HepG2 (cell line): Measurements from ENCODE around the gene SLC25A15. TPM values are rescaled to one million over a fixed set of nuclear protein-coding genes. Genes with fewer than 3 reads are reported as not detected.

Source experiments
- ATF7-NPFF ChIP-seq: sonication (generic); formaldehyde crosslinking; IDR thresholded peaks from 2 replicates; pipeline ENCODE4 v1.8.1; 2023; ENCODE audit warnings: mild to moderate bottlenecking, low read depth, missing genetic modification reagents, moderate library complexity
- ETV6 ChIP-seq: sonication (generic); formaldehyde crosslinking; conservative IDR thresholded peaks from 2 replicates; pipeline ENCODE4 v1.4.0; 2020; ENCODE audit warnings: missing genetic modification reagents
- FOXK2 ChIP-seq: fragments of 450-650 bp; IDR thresholded peaks from 2 replicates; pipeline ENCODE4 v1.6.1; 2016
- HDAC1 ChIP-seq: sonication (generic); formaldehyde crosslinking; IDR thresholded peaks from 2 replicates; pipeline ENCODE4 v1.5.1; 2020; ENCODE audit warnings: mild to moderate bottlenecking, missing genetic modification reagents
- HNRNPL ChIP-seq: fragments of 200-400 bp; formaldehyde crosslinking; IDR thresholded peaks from 2 replicates; pipeline ENCODE4 v1.6.1; 2017; ENCODE audit warnings: mild to moderate bottlenecking, low read depth, low read length
- ISL2 ChIP-seq: sonication (generic); formaldehyde crosslinking; IDR thresholded peaks from 2 replicates; pipeline ENCODE4 v1.5.0; 2020; ENCODE audit warnings: missing genetic modification reagents
- KAT8 ChIP-seq: IDR thresholded peaks from 2 replicates; pipeline ENCODE4 v1.6.1; 2016; ENCODE audit warnings: missing genetic modification reagents, missing compliant biosample characterization
- KDM3A ChIP-seq: IDR thresholded peaks from 2 replicates; pipeline ENCODE4 v1.6.1; 2018; ENCODE audit warnings: low read depth, missing compliant biosample characterization
- KDM6A ChIP-seq: IDR thresholded peaks from 2 replicates; pipeline ENCODE4 v1.6.1; 2016; ENCODE audit warnings: low read depth
- NCOR1 ChIP-seq: fragments of 200-600 bp; sonication (generic); IDR thresholded peaks from 2 replicates; pipeline ENCODE4 v1.7.0; 2017; ENCODE audit warnings: antibody characterized with exemption, low read length, borderline replicate concordance
- POGZ ChIP-seq: sonication (generic); formaldehyde crosslinking; IDR thresholded peaks from 2 replicates; pipeline ENCODE4 v1.4.0; 2020; ENCODE audit warnings: mild to moderate bottlenecking, missing genetic modification reagents
- SIX4 ChIP-seq: sonication (generic); formaldehyde crosslinking; IDR thresholded peaks from 2 replicates; pipeline ENCODE4 v1.4.0; 2020; ENCODE audit warnings: missing genetic modification reagents
- TBP ChIP-seq: sonication (generic); formaldehyde crosslinking; IDR thresholded peaks from 2 replicates; pipeline ENCODE4 v1.5.0; 2020; ENCODE audit warnings: missing genetic modification reagents
- THAP11 ChIP-seq: IDR thresholded peaks from 2 replicates; pipeline ENCODE4 v1.6.1; 2016; ENCODE audit warnings: missing biosample characterization, missing genetic modification reagents
- ZBTB42 ChIP-seq: sonication (generic); formaldehyde crosslinking; IDR thresholded peaks from 2 replicates; pipeline ENCODE4 v1.5.0; 2020; ENCODE audit warnings: mild to moderate bottlenecking, missing genetic modification reagents
- ZKSCAN1 ChIP-seq: fragments of 150-350 bp; IDR thresholded peaks from 2 replicates; pipeline ENCODE4 v1.6.1; 2014; ENCODE audit warnings: low read length
- ZNF10 ChIP-seq: sonication (generic); formaldehyde crosslinking; IDR thresholded peaks from 2 replicates; pipeline ENCODE4 v1.4.0; 2020; ENCODE audit warnings: mild to moderate bottlenecking, low read depth, missing genetic modification reagents, borderline replicate concordance
- ZNF326 ChIP-seq: sonication (generic); formaldehyde crosslinking; IDR thresholded peaks from 2 replicates; pipeline ENCODE4 v1.4.0; 2020; ENCODE audit warnings: missing genetic modification reagents, borderline replicate concordance
- ZNF333 ChIP-seq: sonication (generic); formaldehyde crosslinking; IDR thresholded peaks from 2 replicates; pipeline ENCODE4 v1.4.0; 2020; ENCODE audit warnings: mild to moderate bottlenecking, missing genetic modification reagents, borderline replicate concordance
- ZNF335 ChIP-seq: sonication (generic); formaldehyde crosslinking; IDR thresholded peaks from 2 replicates; pipeline ENCODE4 v1.4.0; 2020; ENCODE audit warnings: missing genetic modification reagents
- ZNF564 ChIP-seq: sonication (generic); formaldehyde crosslinking; IDR thresholded peaks from 2 replicates; pipeline ENCODE4 v1.8.1; 2023; ENCODE audit warnings: mild to moderate bottlenecking, missing genetic modification reagents
- ZNF747 ChIP-seq: sonication (generic); formaldehyde crosslinking; IDR thresholded peaks from 2 replicates; pipeline ENCODE4 v1.8.1; 2023; ENCODE audit warnings: missing genetic modification reagents, mild to moderate bottlenecking, borderline replicate concordance
- ZNF83 ChIP-seq: sonication (generic); formaldehyde crosslinking; IDR thresholded peaks from 2 replicates; pipeline ENCODE4 v1.4.0; 2020; ENCODE audit warnings: missing genetic modification reagents, mild to moderate bottlenecking, borderline replicate concordance
- ZSCAN20 ChIP-seq: sonication (generic); formaldehyde crosslinking; IDR thresholded peaks from 2 replicates; pipeline ENCODE4 v1.4.0; 2020; ENCODE audit warnings: missing genetic modification reagents, mild to moderate bottlenecking, borderline replicate concordance
- ZSCAN30 ChIP-seq: sonication (generic); formaldehyde crosslinking; IDR thresholded peaks from 2 replicates; pipeline ENCODE4 v1.5.0; 2020; ENCODE audit warnings: mild to moderate bottlenecking, missing genetic modification reagents
- polyA plus RNA-seq, 8 experiments: library from polyadenylated mRNA; depleted of rRNA in 3 of 8; stranded (reverse) in 7 of 8; unstranded in 1 of 8; fragments of >200 nt; fragmentation: Illumina TruSeq in 4 of 8; extraction: Trizol in 4 of 8; gene quantifications; 2 replicates each; pipeline versions ENCODE4 v1.2.1 to v1.2.3, GENCODE V29; 2011 to 2016; ENCODE audit warnings: low read depth in 4 of 8, missing spikeins in 1 of 8, mixed read lengths in 1 of 8; ENCODE audit not compliant: insufficient read depth in 1 of 8
- total RNA-seq, 5 experiments: library from RNA; depleted of rRNA; stranded (reverse); fragments of >200 nt; fragmentation: Illumina TruSeq; extraction: Trizol; gene quantifications; 2 replicates each; pipeline ENCODE4 v1.2.3, GENCODE V29; 2016; ENCODE audit warnings: low read depth in 1 of 5
- TF ChIP-seq, protein P1 (sequence below): sonication (generic); formaldehyde crosslinking; IDR thresholded peaks from 2 replicates; pipeline ENCODE4 v1.8.0; 2022; ENCODE audit warnings: missing genetic modification reagents, mild to moderate bottlenecking, inconsistent platforms, borderline replicate concordance
- TF ChIP-seq, protein P2 (sequence below): sonication (generic); formaldehyde crosslinking; IDR thresholded peaks from 2 replicates; pipeline ENCODE4 v1.8.0; 2022; ENCODE audit warnings: missing genetic modification reagents, low read depth, mild to moderate bottlenecking, borderline replicate concordance
- TF ChIP-seq, protein P3 (sequence below): fragments of 450-650 bp; IDR thresholded peaks from 2 replicates; pipeline ENCODE4 v1.6.1; 2017
- TF ChIP-seq, protein P4 (sequence below): sonication (generic); formaldehyde crosslinking; IDR thresholded peaks from 2 replicates; pipeline ENCODE4 v1.5.0; 2020; ENCODE audit warnings: missing genetic modification reagents, mild to moderate bottlenecking, borderline replicate concordance

SLC25A15 gene
- total and polyA plus RNA-seq, 2 of the 13 experiments (the other 11 are each of a cell fraction or from before 2014, with no cell fraction given) = 17.3 to 39.1 TPM

DNA sequence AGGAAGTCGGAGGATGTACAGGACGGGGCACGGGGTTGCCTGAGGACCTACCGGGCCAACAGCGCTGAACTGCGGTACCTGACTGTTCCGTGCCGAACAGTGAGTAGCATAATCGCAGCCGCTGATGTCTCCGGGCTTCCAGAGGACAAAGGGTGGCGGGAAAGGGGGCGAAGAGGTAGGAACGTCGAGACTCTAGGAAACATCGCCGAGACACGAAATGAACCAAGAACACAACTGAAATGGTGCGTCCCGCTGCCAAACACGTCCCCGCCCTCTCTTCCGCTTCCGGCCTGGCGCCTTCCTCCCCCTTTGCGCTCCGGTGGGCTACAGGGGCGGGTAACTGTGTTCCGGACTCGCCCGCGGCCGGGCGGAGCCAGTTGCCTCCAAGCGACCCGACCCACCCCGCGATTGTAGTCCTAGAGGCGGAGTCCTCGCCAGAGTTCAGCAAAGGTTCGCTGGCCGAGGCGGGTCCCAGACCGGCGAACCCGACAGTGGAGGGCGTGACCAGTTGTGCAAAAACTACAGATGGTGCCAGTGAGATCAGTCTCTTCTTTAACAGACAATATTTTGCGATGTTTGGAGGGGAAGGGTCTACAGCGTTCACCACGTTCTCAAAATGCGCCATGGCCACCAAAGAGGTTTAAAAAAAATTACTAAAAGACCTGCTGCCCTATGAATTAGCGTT, 18.3 kb upstream of the SLC25A15 start, which contains the start of gene MRPS31 (continued):
- TF ChIP-seq TBP (CRISPR knock-in tag) = 0 out of 2 replicates have a peak, but pooled peaks have one; percentile 76
- peak; percentile 92; the same call in 1 of the 2 replicates for TF ChIP-seq ETV6 (CRISPR knock-in tag)
- peak; percentile 47; the same call in 1 of the 2 replicates for TF ChIP-seq HNRNPL
- TF ChIP-seq THAP11 (CRISPR knock-in tag) = peak; percentile 97
- peak; percentile 98 for TF ChIP-seq ZNF747 (CRISPR knock-in tag)
- peak; percentile 61; the same call in 1 of the 2 replicates for TF ChIP-seq NCOR1
- TF ChIP-seq, protein P1, sequence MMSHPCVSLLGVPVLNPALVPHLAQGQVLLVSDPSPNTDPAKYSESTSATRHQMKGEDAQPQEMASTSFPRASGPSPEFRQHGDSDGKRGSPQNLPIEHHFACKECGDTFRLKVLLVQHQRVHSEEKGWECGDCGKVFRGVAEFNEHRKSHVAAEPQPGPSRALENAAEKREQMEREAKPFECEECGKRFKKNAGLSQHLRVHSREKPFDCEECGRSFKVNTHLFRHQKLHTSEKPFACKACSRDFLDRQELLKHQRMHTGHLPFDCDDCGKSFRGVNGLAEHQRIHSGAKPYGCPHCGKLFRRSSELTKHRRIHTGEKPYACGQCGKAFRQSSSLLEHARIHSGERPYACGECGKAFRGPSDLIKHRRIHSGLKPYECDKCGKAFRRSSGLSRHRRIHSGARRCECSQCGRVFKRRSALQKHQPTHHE (CRISPR knock-in tag) = peak; percentile 91; the same call in 1 of the 2 replicates
- peak; percentile 99 for TF ChIP-seq POGZ (CRISPR knock-in tag)
- TF ChIP-seq ISL2 = peak; percentile 89
- no peak for TF ChIP-seq ZNF326
- TF ChIP-seq, protein P2, sequence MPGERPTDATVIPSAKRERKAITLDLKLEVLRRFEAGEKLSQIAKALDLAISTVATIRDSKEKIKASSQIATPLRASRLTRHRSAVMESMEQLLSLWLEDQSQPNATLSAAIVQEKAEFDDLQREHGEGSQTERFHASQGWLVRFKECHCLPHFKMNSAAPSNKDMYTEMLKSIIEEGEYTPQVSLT (CRISPR knock-in tag) = no peak
- peak; percentile 52; the same call in 1 of the 2 replicates for TF ChIP-seq ATF7-NPFF (CRISPR knock-in tag)
- TF ChIP-seq, protein P3, sequence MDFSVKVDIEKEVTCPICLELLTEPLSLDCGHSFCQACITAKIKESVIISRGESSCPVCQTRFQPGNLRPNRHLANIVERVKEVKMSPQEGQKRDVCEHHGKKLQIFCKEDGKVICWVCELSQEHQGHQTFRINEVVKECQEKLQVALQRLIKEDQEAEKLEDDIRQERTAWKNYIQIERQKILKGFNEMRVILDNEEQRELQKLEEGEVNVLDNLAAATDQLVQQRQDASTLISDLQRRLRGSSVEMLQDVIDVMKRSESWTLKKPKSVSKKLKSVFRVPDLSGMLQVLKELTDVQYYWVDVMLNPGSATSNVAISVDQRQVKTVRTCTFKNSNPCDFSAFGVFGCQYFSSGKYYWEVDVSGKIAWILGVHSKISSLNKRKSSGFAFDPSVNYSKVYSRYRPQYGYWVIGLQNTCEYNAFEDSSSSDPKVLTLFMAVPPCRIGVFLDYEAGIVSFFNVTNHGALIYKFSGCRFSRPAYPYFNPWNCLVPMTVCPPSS = no peak
- TF ChIP-seq, protein P4, sequence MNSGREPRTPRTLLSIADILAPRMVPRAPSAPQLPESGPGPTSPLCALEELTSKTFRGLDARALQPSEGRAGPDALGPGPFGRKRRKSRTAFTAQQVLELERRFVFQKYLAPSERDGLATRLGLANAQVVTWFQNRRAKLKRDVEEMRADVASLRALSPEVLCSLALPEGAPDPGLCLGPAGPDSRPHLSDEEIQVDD (CRISPR knock-in tag) = peak; percentile 74; the same call in 1 of the 2 replicates
- peak; percentile 95 for TF ChIP-seq ZSCAN30 (CRISPR knock-in tag)
- TF ChIP-seq KAT8 (CRISPR knock-in tag) = peak; percentile 99
- TF ChIP-seq ZNF333 (CRISPR knock-in tag) = 0 out of 2 replicates have a peak, but pooled peaks have one; percentile 55
- TF ChIP-seq ZSCAN20 = 0 out of 2 replicates have a peak, but pooled peaks have one; percentile 38
- peak; percentile 70; the same call in 1 of the 2 replicates for TF ChIP-seq ZKSCAN1
- no peak for TF ChIP-seq ZBTB42 (CRISPR knock-in tag)
- no peak; the same call in 1 of the 2 replicates for TF ChIP-seq ZNF564 (CRISPR knock-in tag)
- TF ChIP-seq KDM3A (CRISPR knock-in tag) = peak; percentile 99
- TF ChIP-seq SIX4 (CRISPR knock-in tag) = peak; percentile 68; the same call in 1 of the 2 replicates
- peak; percentile 92; the same call in 1 of the 2 replicates for TF ChIP-seq ZNF335 (CRISPR knock-in tag)
- peak; percentile 20; the same call in 1 of the 2 replicates for TF ChIP-seq KDM6A (CRISPR knock-in tag)
- peak; percentile 98 for TF ChIP-seq HDAC1 (CRISPR knock-in tag)
- TF ChIP-seq ZNF83 (CRISPR knock-in tag) = no peak
- no peak for TF ChIP-seq ZNF10 (CRISPR knock-in tag)
- TF ChIP-seq FOXK2 = peak; percentile 68
